Inferior parietal cortex (tissue), 1 donor: ENCODE results near the gene UNC13D.
"Not testable (repeated sequence)": the region's sequence is repeated elsewhere in the genome, so short reads cannot be mapped to it uniquely, and the experiment has no call there.

Experiments
- DNase-seq: peaks from one replicate; pipeline ENCODE4 v3.0.0-alpha.2; 2016; ENCODE audit errors: extremely low spot score

Gene UNC13D

GRCh38 chr17:75874323-75875181 is 30.3 kb upstream of the UNC13D start:
- DNase-seq: no peak

GRCh38 chr17:75873587-75874322 is 29.6 kb upstream of the UNC13D start:
- DNase-seq: no peak

- no peak for DNase-seq
Observed at GRCh38 chr17:75872434-75873351, 28.5 kb upstream of the UNC13D start.

GRCh38 chr17:75870228-75870627 is 26.0 kb upstream of the UNC13D start:
- DNase-seq: not testable (repeated sequence)

GRCh38 chr17:75869282-75870141 is 25.3 kb upstream of the UNC13D start:
- peak; percentile 74 for DNase-seq

- DNase-seq: not testable (repeated sequence)
Observed at GRCh38 chr17:75868730-75869281, 24.6 kb upstream of the UNC13D start.

GRCh38 chr17:75865404-75866188 is 21.4 kb upstream of the UNC13D start:
- DNase-seq: not testable (repeated sequence)

- not testable (repeated sequence) for DNase-seq
Observed at GRCh38 chr17:75864887-75865286, 20.7 kb upstream of the UNC13D start.

GRCh38 chr17:75864448-75864871 is 20.3 kb upstream of the UNC13D start:
- no peak for DNase-seq

- no peak for DNase-seq
Observed at GRCh38 chr17:75861927-75862317, 17.7 kb upstream of the UNC13D start.

GRCh38 chr17:75859358-75859757 is 15.2 kb upstream of the UNC13D start:
- DNase-seq: not testable (repeated sequence)

- no peak for DNase-seq
Observed at GRCh38 chr17:75856062-75856756, 12.0 kb upstream of the UNC13D start.

GRCh38 chr17:75855310-75856061 is 11.3 kb upstream of the UNC13D start, which contains the start of gene WBP2:
TSS of gene WBP2 (minus strand) at chr17:75855335. CDS start at chr17:75855297, 38 bp downstream.
- DNase-seq: peak; percentile 100

GRCh38 chr17:75854881-75855309 is 10.7 kb upstream of the UNC13D start:
- no peak for DNase-seq

GRCh38 chr17:75854101-75854748 is 10.0 kb upstream of the UNC13D start:
- DNase-seq: no peak

GRCh38 chr17:75853433-75853832 is 9.2 kb upstream of the UNC13D start:
- no peak for DNase-seq

- DNase-seq: not testable (repeated sequence)
Observed at GRCh38 chr17:75851693-75851991, 7.4 kb upstream of the UNC13D start.
